HG02840 (cell line): ENCODE data around the gene RXRA.

Experiments used
- ATAC-seq: cut with Tn5 transposase; IDR thresholded peaks from one replicate; pipeline ENCODE4 v1.9.1; 2021; ENCODE audit warnings: mild to moderate bottlenecking, moderate library complexity, moderate number of reproducible peaks; ENCODE audit not compliant: unreplicated experiment, low FRiP score

Gene RXRA

GRCh38 chr9:134365115-134365596, 38.9 kb downstream of the RXRA start:
- no peak for ATAC-seq

- no peak for ATAC-seq
These were observed 39.6 kb downstream of the RXRA start for GRCh38 chr9:134365791-134366222.

- no peak for ATAC-seq
These were observed 40.2 kb downstream of the RXRA start for GRCh38 chr9:134366223-134367031.

- no peak for ATAC-seq
These were observed 40.8 kb downstream of the RXRA start for GRCh38 chr9:134367061-134367460.

- ATAC-seq = no peak
These were observed 41.7 kb downstream of the RXRA start for GRCh38 chr9:134367791-134368490.

- no peak for ATAC-seq
These were observed 42.3 kb downstream of the RXRA start for GRCh38 chr9:134368571-134368970.

- no peak for ATAC-seq
These were observed 43.4 kb downstream of the RXRA start for GRCh38 chr9:134369416-134370212.

GRCh38 chr9:134370213-134370492, 43.9 kb downstream of the RXRA start:
- ATAC-seq = no peak

- ATAC-seq = no peak
These were observed 44.4 kb downstream of the RXRA start for GRCh38 chr9:134370638-134371037.

- no peak for ATAC-seq
These were observed 45.5 kb downstream of the RXRA start for GRCh38 chr9:134371731-134372130.

GRCh38 chr9:134372581-134373267, 46.5 kb downstream of the RXRA start:
- ATAC-seq = no peak

GRCh38 chr9:134373269-134373668, 47.0 kb downstream of the RXRA start:
- ATAC-seq = no peak

- ATAC-seq = no peak
These were observed 47.7 kb downstream of the RXRA start for GRCh38 chr9:134373953-134374300.

GRCh38 chr9:134374301-134375010, 48.2 kb downstream of the RXRA start:
- ATAC-seq = no peak

- ATAC-seq = no peak
These were observed 48.7 kb downstream of the RXRA start for GRCh38 chr9:134375011-134375390.

- ATAC-seq = no peak
These were observed 49.5 kb downstream of the RXRA start for GRCh38 chr9:134375430-134376385.

- ATAC-seq = no peak
These were observed 50.3 kb downstream of the RXRA start for GRCh38 chr9:134376386-134377142.

- ATAC-seq = no peak
These were observed 50.9 kb downstream of the RXRA start for GRCh38 chr9:134377143-134377484.
